Osteocyte (in vitro differentiated cells): Measurements from ENCODE around the gene ZCCHC2. TPM values are rescaled to one million over a fixed set of nuclear protein-coding genes. Genes with fewer than 3 reads are reported as not detected.

ENCODE experiments used
- DNase-seq: peaks from one replicate; pipeline ENCODE4 v3.0.0; 2021; ENCODE audit warnings: mixed read lengths; ENCODE audit not compliant: unreplicated experiment; ENCODE audit errors: extremely low spot score
- H3K27ac Mint-ChIP-seq: one replicate; pipeline ENCODE4 v1.8.0; 2021; ENCODE audit warnings: mild to moderate bottlenecking, mixed read lengths; ENCODE audit not compliant: unreplicated experiment
- H3K27me3 Mint-ChIP-seq: one replicate; pipeline ENCODE4 v1.8.0; 2021; ENCODE audit warnings: mixed read lengths; ENCODE audit not compliant: unreplicated experiment
- H3K36me3 Mint-ChIP-seq: one replicate; pipeline ENCODE4 v1.8.0; 2021; ENCODE audit warnings: mixed read lengths; ENCODE audit not compliant: unreplicated experiment
- H3K4me1 Mint-ChIP-seq: one replicate; pipeline ENCODE4 v1.8.0; 2021; ENCODE audit warnings: mixed read lengths; ENCODE audit not compliant: unreplicated experiment
- H3K4me3 Mint-ChIP-seq: one replicate; pipeline ENCODE4 v1.8.0; 2021; ENCODE audit warnings: mild to moderate bottlenecking, moderate library complexity, mixed read lengths; ENCODE audit not compliant: unreplicated experiment
- H3K9me3 Mint-ChIP-seq: one replicate; pipeline ENCODE4 v1.8.0; 2021; ENCODE audit warnings: mixed read lengths; ENCODE audit not compliant: unreplicated experiment
- long read RNA-seq: library from polyadenylated mRNA; unstranded; transcript quantifications from one replicate; pipeline ENCODE4 v2.0.0, GENCODE V29; 2021
- total RNA-seq: library from RNA; stranded (reverse); gene quantifications from 2 replicates; pipeline ENCODE4 v1.2.1, GENCODE V29; 2021
- TF ChIP-seq, protein P1 (sequence below): fragments of 200-600 bp; sonication (generic); IDR thresholded peaks from 2 replicates; pipeline ENCODE4 v1.5.0; 2021; ENCODE audit warnings: antibody characterized with exemption, mild to moderate bottlenecking, moderate library complexity

The ZCCHC2 gene
- 10.3 and 11.2 TPM in 2 replicates for total RNA-seq
- long read RNA-seq, partial matches to known transcripts = 1 of 8 reads
- long read RNA-seq, other reads (novel, unspliced or antisense) = 6 of 8 reads

DNA sequence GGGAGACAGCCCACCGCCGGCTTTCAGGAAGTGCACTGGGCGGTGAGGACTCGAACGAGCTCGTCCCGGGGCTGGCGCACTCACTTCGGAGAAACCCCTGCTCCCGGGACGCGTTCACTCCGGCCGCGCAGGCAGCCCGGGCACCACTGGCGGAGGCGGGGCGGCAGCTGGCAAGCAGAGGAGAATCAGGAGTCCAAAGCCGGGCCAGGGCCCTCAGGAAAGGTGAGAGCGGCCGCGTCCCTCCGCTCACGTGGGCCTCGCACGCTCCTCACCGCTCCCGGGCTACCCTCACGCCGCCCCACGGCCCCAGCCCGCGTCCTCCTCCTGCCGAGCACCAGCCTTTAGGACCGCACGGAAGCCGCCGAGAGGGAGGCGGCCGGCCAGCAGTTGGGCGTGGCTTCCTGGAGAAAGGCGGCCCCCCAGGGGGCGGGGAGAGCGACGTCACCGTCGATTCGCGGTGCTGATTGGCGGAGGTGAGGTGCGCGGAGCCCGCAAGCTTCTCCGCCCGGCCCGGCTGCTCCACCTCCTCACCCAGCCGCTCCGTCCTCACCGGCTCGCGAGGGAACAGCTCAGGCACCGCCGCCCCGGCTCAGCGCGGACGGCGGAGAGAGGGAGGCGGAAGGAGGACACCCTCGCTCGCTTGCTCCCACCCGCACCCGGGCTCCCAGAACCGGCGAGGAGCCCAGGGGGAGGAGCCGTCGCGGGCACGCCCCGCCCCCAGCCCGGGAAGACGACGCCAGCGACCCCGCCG is at the start of gene ZCCHC2:
Gene ZCCHC2, plus strand, starts transcription at position 522 of the 751 bp plus-strand sequence. CDS start 400 bp downstream, outside the sequence.
- Mint-ChIP-seq H3K27me3 (peaks cover 4% of the 10 kb centered on the region), H3K4me3 (peak within 1 kb of the TSS; percentile 83), H3K27ac (peak within 1 kb of the TSS; percentile 71), H3K36me3 (no peaks in the 10 kb centered on the region), H3K9me3 (no peaks in the 10 kb centered on the region), H3K4me1 (peaks cover 24% of the 10 kb centered on the region)
- DNase-seq = peak; percentile 100
- TF ChIP-seq, protein P1, sequence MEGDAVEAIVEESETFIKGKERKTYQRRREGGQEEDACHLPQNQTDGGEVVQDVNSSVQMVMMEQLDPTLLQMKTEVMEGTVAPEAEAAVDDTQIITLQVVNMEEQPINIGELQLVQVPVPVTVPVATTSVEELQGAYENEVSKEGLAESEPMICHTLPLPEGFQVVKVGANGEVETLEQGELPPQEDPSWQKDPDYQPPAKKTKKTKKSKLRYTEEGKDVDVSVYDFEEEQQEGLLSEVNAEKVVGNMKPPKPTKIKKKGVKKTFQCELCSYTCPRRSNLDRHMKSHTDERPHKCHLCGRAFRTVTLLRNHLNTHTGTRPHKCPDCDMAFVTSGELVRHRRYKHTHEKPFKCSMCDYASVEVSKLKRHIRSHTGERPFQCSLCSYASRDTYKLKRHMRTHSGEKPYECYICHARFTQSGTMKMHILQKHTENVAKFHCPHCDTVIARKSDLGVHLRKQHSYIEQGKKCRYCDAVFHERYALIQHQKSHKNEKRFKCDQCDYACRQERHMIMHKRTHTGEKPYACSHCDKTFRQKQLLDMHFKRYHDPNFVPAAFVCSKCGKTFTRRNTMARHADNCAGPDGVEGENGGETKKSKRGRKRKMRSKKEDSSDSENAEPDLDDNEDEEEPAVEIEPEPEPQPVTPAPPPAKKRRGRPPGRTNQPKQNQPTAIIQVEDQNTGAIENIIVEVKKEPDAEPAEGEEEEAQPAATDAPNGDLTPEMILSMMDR = no peak

- Mint-ChIP-seq H3K4me3 (no peak overlapping the region), H3K9me3 (peaks cover 21% of the 10 kb centered on the region), H3K4me1 (no peaks in the 10 kb centered on the region), H3K36me3 (peaks cover 5% of the 10 kb centered on the region), H3K27ac (no peak overlapping the region), H3K27me3 (peaks cover 48% of the 10 kb centered on the region)
- TF ChIP-seq, protein P1 = no peak
- DNase-seq = no peak
Observed at GRCh38 chr18:62479574-62479973, 43.3 kb upstream of the ZCCHC2 start.

- peaks cover 21% of the 10 kb centered on the region for H3K9me3 Mint-ChIP-seq
- peaks cover 5% of the 10 kb centered on the region for H3K36me3 Mint-ChIP-seq
- no peak overlapping the region for H3K4me3 Mint-ChIP-seq
- no peak for DNase-seq
- H3K27ac Mint-ChIP-seq = no peak overlapping the region
- peaks cover 5% of the 10 kb centered on the region for H3K4me1 Mint-ChIP-seq
- peaks cover 52% of the 10 kb centered on the region for H3K27me3 Mint-ChIP-seq
- TF ChIP-seq, protein P1 = no peak
Observed at GRCh38 chr18:62480927-62481326, 41.9 kb upstream of the ZCCHC2 start.

DNA sequence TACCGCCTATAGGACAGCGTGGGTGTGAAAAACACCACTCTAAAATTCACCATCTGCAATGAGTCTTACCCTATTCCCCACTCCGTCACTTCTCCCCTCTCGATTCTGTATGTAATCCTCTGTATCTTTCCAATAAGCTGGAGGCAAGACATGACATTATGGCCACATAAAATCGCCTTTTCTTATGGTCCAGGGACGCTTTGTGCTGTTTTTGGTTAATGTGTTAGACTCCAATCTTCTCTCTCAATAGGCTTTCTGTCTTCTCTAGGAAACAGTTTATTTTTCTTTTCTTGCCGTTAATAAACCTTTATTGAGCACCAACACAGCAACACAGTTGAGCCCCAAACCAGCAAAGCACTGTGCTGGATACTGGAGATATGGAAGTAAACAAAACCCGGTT is 37.9 kb upstream of the ZCCHC2 start:
- Mint-ChIP-seq H3K27ac (no peak overlapping the region), H3K4me1 (peaks cover 6% of the 10 kb centered on the region), H3K27me3 (peaks cover 29% of the 10 kb centered on the region), H3K4me3 (no peak overlapping the region), H3K9me3 (peaks cover 21% of the 10 kb centered on the region), H3K36me3 (peaks cover 3% of the 10 kb centered on the region)
- TF ChIP-seq, protein P1 = no peak
- DNase-seq = no peak

- peaks cover 28% of the 10 kb centered on the region for H3K27me3 Mint-ChIP-seq
- TF ChIP-seq, protein P1 = no peak
- DNase-seq = no peak
- H3K9me3 Mint-ChIP-seq = peaks cover 14% of the 10 kb centered on the region
- peaks cover 6% of the 10 kb centered on the region for H3K4me1 Mint-ChIP-seq
- H3K4me3 Mint-ChIP-seq = no peak overlapping the region
- peaks cover 3% of the 10 kb centered on the region for H3K36me3 Mint-ChIP-seq
- H3K27ac Mint-ChIP-seq = no peak overlapping the region
Observed at GRCh38 chr18:62485684-62486083, 37.1 kb upstream of the ZCCHC2 start.
